Caki2 (cell line): ENCODE data around the gene TSPOAP1. TPM values are rescaled to one million over a fixed set of nuclear protein-coding genes. Genes with fewer than 3 reads are reported as not detected.

ENCODE experiments used
- DNase-seq: peaks from one replicate; pipeline ENCODE4 v3.0.0-alpha.2; 2015; ENCODE audit warnings: low read depth
- in situ Hi-C: cut with HindIII; loops from 2 replicates; pipeline ENCODE4 v1.10.0; 2016; ENCODE audit warnings: low sequenced_read_pairs, low pct_unique_long_range_greater_than_20kb, mixed read lengths
- total RNA-seq: library from RNA; depleted of rRNA; stranded (reverse); fragments of >200 nt; shearing (Covaris generic); gene quantifications from 2 replicates; pipeline ENCODE4 v1.2.3, GENCODE V29; 2014; ENCODE audit warnings: low replicate concordance

TSPOAP1 gene
- total RNA-seq, 1 experiment from 2014 or later, result not detected

DNA sequence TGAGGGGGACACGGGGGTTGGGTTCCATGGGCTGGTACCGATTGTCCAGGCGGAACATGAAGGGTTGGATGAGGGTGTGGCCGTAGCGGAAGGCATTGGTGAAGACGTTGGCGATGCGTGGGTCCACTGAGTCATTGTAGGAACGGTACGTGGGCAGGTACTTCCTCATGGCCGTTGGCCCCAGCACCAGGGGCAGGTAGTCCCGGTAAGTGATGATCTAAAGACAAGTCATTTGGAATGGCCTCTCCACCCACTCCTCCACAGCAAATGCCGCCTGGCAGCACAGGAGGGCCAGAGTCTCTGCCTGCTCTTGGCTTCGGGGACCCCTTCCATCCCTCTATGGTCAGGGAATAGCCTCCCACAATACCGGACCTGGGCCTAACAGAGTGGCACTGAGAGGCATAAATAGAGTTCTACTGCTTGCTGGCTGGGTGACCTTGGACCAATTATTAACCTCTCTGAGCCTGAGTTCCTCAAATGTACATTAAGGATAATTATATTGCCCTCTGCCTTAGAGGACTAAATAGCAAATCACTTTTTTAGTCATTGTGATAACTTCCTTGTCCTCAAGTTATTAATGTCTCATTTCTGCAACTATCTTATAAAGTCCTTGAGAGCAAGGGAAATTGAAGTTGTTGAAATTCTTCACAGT is 55.0 kb downstream of the TSPOAP1 start:
- no peak for DNase-seq
- in situ Hi-C loops, result no loop called here

DNA sequence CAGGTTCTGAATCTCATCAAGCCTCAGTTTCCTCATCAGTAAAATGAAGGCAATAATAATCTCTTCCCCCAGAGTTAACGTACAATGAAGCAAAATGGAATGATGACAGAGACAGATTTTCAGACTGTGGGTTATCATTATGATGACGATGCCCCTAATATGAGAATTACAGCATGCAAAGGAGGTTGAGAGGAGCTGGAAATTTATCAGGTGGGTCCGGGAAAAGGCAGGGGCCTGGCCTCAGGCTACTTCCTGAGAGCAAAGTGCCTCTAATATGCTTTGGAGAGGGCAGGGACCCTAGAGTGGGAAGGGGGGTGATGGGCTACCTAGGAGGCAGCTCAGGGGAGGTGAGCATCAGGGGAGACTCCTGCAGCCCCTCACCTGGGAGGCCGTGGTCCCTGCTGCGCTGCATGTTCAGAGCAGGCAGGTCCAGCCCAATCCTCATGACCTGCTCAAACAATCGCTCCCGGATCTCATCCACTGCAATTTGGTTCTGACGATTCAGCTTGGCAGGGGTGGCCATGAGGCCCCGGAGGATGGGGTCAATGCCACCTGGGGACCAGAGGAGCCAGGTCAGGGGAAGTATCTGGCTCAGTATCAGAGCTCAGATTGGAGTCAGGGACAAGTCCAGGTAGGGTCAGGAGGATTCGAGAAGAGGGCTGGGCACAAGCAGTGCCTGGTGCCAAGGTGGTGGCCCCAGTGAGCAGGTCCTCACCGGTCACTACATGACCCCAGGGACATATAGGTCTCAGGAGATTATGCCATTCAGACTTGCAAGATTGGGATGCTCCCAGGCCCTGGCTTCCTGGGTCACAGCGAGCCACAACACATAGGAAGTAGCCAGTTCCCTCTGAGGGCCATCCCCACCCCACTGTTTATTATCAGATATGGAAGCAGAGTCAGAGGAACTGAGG is 56.0 kb downstream of the TSPOAP1 start:
- in situ Hi-C loops, result no loop called here
- no peak for DNase-seq

DNA sequence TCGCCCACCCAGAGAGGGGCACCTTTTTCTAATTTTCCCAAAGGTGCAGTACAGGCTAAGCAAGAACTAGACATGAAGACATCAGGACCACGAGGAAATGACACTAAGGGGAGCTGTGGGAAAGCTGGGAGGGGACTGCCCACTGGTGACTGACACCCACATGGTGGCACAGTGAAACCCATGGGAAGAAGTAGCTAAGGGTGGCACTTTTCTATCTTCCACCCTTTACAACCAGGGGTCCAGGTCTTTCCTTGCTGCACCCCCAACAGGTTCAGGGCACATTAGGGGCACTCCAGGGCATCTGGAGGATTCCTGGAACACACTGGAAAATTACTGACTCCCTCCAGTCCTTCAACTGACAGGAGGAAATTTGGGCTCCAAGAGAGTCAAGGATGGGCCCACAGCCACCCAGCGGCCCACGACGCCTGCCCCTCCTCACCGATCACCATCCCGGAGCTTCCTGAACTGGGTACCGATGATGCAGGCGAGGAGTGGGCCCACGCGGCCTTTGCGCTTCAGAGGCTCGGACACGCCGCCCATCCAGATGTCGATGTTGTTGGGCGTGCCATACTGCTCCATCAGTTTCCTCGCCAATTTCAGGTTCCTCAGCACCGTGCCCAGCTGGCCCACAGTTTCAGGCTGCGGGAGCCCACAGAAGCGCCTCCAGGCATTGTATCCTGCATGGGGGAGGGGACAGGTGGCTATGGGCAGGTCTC is 57.2 kb downstream of the TSPOAP1 start:
- in situ Hi-C loops, result no loop called here
- no peak for DNase-seq

DNA sequence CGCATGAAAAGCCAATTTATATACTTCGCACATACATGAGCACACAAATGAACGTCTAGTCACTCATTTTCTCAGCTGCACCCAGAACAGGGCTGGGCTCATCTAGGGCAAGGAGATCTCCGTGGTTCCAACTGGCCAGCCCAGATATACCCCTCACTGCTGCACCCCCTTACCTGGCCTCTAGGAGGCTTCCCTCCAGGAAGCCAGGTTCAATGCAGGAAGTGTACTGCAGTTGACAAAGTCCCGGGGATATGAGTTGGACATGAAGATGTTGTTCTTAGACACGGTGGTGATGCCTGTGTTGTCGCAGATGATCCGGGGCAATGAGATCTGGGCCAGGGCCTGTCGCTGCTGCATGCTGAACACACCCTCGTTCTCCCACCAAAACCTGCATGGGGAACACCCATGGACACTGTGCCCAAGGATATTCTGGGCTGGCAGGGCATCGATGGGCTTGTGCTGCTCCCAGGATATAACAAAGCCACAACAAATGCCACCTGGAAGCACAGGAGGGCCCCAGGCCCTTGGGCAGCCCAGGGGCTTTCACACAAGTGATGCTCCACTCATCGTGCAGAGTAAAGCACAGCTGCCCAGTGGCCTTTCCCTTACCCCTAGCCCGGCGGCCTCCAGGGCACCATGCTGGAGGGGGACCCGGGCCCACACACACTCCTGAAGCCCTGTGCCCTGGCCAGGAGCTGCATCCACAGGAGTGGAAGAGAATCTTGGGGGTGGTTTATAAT is 57.9 kb downstream of the TSPOAP1 start:
- in situ Hi-C loops, result no loop called here

DNA sequence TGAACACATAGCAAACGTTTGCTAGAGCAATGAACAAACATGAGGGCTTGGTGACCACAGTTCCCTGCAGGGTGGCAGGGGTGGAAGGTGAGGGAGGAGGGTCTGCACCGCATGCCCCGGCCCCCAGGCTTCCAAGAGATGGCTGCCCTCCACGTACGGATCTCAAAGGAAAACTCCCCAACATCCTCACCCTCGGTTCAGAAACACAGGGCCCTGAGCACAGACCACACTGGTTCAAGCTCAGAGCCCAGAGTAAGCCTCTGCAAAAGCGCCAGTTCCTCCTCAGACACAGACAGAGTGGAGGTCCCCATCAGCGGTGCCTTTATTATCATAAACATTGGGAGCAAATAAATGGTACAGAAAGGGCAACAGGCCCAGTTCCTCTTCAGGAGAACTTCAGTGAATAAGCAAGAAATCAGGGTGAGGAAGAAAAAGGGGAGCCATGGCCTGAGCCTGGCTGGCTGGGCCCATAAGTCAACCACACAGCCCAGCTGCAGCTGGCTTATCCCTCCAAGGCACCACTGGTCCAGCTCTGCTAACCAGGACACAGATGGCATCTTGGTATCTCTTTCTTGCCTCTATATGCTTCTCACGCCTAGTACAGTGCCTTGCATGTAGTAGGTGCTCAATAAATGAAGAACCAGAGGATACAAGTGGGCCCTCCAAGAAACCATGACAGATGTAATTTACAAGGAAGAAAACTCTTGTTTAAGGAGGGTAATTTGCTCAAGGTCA is 58.9 kb downstream of the TSPOAP1 start:
- in situ Hi-C loops, result no loop called here

More for the DNA sequence above, 57.9 kb downstream of the TSPOAP1 start:
- DNase-seq, result no peak

DNA sequence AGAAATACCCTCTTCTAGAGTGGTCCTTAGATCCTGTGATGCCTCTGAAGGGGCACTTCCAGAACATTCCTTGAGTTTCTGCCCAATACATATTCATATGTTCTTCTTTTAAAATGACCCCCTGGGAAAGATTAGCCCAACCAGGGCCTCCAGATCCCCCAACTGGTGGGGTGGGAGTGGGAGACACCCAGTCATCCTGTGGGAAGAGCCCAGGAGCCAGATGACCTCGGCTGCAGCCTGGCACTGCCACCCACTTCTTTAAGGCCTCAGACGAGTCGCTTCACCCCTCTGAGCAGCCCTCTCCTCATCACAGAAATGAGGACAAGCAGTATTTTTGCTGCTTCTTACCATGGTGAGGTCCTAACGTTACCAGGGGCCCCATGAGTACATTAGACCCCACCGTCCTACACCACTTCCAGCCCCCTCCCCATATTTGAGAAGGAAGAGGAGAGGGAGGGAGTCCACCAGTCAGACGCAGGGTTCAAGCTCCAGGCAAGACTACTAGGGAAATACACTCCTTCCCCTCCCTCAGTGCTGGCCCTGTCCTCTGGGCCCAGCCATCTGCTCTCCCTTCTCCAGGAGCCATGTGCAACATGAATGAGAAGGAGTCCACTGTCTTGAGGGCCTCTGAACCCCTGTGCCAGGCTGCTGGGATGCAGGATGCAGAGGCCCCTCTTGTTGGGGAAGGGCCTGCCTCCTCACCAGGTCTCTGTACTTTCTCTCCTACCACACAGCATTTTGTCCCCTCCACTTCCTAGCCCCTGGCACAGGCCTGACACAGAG is 59.6 kb downstream of the TSPOAP1 start:
- no peak for DNase-seq
- in situ Hi-C loops, result no loop called here

More for the DNA sequence above, 58.9 kb downstream of the TSPOAP1 start:
- no peak for DNase-seq

DNA sequence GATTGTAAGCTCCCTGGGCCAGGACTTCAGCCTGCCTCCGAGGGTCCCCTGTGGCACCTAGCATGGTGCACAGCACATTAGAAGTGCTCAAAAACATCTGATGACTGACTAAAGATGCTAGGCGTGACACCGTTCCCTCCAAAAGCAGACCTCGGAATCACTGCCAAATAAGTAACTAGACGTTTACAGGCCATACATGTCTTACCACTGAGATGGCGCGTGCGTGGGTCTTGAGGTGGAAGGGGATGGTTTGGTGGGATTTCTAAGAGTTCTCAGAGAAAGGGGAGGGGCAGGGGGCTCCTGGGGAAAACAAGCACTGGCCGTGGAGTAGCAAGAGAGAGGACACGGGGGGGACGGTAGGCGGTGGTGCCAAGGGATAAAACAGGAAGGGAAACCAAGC is 60.3 kb downstream of the TSPOAP1 start:
- in situ Hi-C loops, result no loop called here
- no peak for DNase-seq

DNA sequence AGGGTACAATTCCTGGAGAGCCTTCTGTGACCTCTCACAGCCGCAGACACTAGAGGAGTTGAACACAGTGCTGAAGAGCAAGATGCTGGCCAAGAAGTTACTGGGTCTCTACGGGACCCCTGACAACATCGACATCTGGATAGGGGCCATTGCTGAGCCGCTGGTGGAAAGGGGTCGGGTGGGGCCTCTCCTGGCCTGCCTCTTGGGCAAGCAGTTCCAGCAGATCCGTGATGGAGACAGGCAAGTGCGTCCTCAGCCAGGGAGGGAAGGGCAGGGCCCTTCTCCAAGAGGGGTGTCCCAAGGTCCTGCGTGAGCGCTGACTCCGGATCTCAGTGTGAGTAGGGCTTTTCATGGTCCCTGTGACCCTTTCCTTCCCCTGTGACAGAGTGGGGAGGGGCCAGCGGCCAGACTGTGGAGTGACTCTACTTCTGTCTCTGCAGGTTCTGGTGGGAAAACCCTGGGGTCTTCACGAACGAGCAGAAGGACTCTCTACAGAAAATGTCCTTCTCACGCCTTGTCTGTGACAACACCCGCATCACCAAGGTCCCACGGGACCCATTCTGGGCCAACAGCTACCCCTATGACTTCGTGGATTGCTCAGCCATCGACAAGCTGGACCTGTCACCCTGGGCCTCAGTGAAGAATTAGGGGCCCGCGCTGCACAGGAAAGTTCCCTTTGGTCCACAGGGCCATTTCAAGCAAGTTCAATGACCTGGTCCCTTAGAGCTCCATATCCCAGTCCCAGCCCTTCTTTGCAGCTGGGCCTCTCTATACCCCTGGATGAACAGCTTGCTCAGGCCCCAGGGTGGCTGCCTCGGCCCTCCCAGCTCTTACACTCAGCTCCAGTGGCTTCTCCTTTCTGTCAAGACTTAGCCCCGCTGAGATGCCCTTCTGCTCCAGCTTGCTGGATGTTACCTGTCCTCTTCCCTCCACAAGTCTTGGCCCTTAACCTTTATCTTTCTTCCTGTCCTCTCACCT is 61.0 kb downstream of the TSPOAP1 start:
- in situ Hi-C loops, result no loop called here
- no peak for DNase-seq

DNA sequence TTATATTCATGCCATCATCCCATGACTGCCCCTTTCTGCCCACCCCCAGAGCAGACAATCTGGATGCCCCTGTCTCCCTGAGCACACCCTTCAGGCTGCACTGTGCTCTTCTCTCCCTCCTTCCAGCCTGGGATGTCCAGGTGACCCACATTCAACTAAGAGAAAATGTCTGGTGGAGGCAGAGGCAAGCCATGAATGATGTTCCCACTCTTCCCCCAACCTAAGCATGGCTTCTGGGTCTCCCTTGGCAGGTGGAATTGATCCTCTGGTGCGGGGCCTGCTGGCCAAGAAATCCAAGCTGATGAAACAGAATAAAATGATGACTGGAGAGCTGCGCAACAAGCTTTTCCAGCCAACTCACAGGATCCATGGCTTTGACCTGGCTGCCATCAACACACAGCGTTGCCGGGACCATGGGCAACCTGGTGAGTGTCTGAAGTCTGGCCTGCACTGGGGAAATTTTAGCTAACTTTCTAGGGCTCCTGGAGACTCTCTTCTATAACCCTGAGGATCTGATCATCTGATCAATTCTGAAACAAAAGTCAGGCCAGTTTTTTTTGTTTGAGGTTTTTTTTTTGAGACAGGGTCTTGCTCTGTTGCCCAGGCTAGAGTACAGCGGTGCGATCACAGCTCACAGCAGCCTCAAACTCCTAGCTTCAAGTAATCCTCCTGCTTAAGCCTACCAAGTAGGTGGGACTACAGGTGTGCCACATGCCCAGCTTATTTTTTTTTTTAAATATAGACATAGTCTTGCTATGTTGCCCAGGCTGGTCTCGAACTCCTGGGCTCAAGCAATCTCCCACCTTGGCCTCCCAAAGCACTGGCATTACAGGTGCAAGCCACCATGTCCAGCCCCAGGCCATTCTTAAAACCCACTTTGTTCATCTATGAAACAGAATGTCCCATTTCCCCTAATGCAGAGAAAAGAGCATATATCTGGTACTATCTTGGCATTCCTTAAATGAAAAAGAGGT is 62.4 kb downstream of the TSPOAP1 start:
- in situ Hi-C loops, result no loop called here
- DNase-seq, result no peak

DNA sequence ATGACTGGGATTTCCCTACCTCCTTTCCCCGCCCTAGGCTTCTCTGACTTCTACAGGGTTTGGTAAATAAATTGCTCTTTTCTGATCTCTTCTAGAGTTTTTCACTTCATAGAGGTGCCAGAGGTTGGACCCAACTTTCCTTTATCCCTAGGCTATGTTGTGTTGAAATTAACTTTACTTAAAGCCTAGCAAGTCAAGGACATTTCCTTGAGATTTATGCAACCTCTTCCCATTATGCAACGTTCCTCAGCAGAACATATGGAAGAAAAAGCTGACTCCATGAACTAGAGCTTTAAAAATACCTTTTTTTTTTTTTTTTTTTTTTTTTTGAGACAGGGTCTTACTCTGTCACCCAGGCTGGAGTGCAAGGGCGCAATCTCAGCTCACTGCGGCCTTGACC is 63.3 kb downstream of the TSPOAP1 start:
- in situ Hi-C loops, result no loop called here

DNA sequence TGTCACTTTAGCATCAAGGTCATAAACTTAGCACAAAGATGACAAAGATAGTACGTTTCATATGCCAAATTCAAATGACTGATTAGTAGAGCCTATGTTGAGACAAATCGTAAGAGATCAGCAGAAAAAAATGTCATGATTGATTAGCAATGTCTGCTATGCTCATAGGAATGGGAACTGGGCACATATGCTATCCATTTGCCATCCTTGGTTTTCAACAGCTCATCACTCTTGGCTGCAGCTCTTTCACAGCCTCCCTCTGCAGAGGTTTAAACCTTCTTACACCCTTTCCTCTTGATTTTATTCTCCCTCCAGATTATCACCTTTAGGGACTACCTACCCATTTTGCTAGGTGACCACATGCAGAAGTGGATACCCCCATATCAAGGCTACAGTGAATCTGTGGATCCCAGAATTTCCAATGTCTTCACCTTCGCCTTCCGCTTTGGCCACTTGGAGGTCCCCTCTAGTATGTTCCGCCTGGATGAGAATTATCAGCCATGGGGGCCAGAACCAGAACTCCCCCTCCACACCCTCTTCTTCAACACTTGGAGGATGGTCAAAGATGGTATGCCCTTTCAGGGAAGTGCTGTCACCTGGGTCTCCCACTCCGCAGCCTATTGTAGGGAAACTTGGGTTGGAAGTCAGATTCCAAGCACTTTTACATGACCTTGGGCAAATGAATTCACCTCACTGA is 64.0 kb downstream of the TSPOAP1 start:
- in situ Hi-C loops, result no loop called here
- DNase-seq, result no peak

More for the DNA sequence above, 63.3 kb downstream of the TSPOAP1 start:
- DNase-seq, result no peak

DNA sequence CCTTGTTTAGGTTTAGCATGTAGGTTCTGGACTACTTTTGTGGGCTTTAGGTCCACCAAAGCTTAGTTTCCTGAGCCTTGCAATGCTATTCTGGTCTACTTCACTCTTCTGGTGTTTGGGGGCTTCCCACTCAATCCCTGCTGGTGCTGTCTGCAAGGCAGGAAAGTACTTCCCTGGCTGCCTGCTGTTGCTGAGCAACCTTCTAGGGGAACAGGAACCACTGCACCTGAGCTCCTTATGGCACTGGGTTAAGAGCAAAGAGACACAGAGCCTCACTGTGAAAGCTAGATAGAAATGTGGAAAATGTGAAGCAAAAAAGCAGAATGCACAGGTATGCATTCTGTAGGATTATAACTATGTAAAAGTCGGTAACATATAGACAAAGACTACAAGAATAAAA is 64.8 kb downstream of the TSPOAP1 start:
- no peak for DNase-seq
- in situ Hi-C loops, result no loop called here

DNA sequence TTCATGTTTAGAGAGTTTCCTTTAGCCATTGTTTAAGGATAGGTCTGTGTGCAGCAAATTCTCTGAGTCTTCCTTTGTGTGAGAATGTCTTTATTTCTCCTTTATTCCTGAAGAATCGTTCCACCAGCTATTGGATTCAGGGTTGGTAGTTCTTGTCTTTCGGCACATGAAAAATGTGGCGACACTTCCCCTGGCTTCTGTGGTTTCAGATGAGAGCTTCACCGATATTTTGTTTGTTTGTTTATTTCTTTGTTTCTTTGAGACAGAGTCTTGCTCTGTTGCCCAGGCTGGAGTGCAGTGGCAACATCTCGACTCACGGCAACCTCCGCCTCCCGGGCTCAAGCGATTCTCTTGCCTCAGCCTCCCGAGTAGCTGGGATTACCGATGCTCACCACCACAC is 66.4 kb downstream of the TSPOAP1 start:
- no peak for DNase-seq
- in situ Hi-C loops, result no loop called here

DNA sequence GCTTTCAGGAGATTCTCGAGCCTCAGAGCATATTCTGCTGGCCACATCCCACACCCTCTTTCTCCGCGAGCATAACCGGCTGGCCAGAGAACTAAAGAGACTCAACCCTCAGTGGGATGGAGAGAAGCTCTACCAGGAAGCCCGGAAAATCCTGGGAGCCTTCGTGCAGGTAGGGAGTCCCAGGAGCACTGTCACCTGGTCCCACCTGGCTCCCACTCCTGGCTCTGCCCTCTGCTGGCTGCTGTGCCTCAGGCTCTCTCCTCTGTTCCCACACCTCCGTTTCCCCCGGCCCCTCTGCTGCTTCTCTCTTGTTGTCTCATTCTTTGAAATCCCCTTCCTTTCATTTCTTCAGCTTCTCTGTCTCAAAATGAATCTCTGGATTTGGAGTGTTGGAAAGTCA is 73.8 kb downstream of the TSPOAP1 start:
- no peak for DNase-seq
- in situ Hi-C loops, result no loop called here
